Ovary (tissue), 3 donors: ENCODE results near the gene GRK2.

ENCODE experiments used
- CTCF ChIP-seq, 3 donors: fragments of 450-650 bp in 2 of 3; fragments of 200-600 bp in 1 of 3; IDR thresholded peaks; one replicate each; pipeline versions ENCODE4 v1.5.1 to v1.8.0; 2016 to 2022; ENCODE audit warnings: antibody characterized with exemption in 3 of 3, mild to moderate bottlenecking in 1 of 3
- EP300 ChIP-seq: sonication (generic); formaldehyde crosslinking; IDR thresholded peaks from one replicate; pipeline ENCODE4 v1.6.1; 2017; ENCODE audit warnings: antibody characterized with exemption
- POLR2A ChIP-seq: fragments of 450-650 bp; IDR thresholded peaks from one replicate; pipeline ENCODE4 v1.6.1; 2017; ENCODE audit warnings: antibody characterized with exemption, mild to moderate bottlenecking, moderate library complexity
- donor health status: DM: no; HTN: no; CAD: no.

GRCh38 chr11:67298786-67299185 is 32.5 kb downstream of the GRK2 start:
- TF ChIP-seq POLR2A (no peak), CTCF (IDR thresholded peaks at IDR 0.05) (no peak), EP300 (no peak)
